GM18499 (cell line): ENCODE data around the gene GNAI1.

Experiments
- ATAC-seq: cut with Tn5 transposase; IDR thresholded peaks from one replicate; pipeline ENCODE4 v1.9.1; 2021; ENCODE audit warnings: moderate number of reproducible peaks; ENCODE audit not compliant: insufficient read depth, unreplicated experiment

The GNAI1 gene

DNA sequence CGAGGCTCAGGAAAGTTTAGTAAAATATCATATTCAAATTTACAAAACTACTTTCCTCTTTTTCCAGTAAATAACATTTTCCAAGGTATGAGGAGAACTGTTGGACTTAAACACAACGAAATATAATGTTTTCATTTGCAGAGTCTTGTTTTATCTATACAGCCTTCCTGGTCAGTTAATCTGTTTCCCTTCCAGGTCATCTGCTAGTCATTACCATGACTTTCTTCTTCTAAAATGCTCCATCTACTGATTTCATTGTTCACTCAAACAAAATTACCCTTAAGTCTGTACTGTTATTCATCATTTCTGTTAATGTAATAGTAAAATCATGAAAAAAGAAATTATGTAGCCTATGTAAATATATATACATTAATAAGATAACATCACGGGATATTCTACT, 69.8 kb downstream of the GNAI1 start:
- ATAC-seq = no peak

DNA sequence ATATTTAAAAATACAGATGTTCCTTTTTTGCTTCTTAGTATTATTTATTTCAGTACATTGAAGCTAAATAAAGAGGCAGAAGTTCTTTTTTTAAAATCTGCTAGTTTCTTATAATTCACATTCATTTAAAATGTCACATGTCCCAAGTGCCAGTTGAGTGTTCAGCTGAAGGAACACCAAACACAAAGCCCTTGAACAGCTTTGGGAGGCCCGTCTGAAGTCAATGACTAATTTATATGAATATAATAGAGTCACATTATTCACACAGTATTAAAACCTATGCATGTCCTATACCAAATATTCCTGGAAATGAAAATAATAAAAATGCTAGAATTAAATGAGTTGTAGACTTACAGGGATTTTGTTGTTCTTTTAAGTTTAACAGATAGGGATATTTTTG, 70.3 kb downstream of the GNAI1 start:
- ATAC-seq = no peak

DNA sequence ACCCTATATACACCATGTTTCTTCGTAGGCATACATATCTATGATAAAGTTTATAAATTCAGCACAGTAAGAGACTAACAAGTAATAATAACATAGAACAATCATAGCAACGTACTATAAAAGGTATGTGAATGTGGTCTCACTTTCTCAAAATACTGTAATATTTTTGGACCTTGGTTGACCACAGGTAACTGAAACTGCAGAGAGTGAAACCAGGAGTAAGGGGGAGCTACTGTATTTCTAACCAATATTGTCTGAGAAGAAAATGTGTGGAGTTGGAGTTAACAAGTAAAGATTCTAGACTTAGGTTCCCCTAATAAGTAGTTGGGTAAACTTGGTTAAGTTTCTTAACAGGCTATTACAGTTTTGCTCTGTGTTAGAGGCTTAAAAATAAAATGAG, 72.1 kb downstream of the GNAI1 start:
- ATAC-seq = no peak

DNA sequence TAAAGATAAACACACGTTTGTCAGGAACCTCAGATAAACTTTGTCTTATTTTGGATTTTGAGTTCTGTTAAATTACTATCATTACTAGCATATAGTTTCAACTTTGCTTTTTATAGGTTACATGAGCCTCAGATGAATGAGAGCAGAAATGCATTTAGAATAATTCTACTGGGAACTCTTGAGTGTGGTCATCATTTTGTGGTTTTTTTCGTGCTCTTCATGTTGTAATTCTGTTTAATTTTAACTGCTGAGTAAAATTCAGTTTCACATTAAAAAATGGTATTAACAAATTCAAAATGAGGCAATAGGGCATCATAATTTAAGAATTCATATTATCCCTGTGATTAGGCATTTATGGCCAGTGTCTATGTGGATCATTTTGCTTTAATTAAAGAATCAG, 72.9 kb downstream of the GNAI1 start:
- no peak for ATAC-seq

DNA sequence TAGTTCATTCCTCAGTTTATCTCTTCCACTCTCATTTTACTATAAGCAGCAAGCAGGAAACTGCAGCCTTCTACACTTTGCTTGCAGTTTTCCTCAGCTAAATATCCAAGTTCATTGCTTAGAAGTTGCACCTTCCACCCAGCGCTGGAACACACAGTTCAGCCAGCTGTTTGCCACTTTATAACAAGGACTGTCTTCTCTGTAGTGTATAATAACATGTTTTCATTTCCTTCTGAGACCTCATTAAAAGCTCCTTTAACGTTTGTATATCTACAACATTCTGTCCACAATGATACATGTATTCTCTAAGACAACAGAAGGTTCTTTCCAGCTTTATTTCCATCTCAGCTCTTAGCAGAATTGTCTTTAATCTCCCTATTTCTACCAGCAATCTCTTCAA, 74.1 kb downstream of the GNAI1 start:
- ATAC-seq = no peak

DNA sequence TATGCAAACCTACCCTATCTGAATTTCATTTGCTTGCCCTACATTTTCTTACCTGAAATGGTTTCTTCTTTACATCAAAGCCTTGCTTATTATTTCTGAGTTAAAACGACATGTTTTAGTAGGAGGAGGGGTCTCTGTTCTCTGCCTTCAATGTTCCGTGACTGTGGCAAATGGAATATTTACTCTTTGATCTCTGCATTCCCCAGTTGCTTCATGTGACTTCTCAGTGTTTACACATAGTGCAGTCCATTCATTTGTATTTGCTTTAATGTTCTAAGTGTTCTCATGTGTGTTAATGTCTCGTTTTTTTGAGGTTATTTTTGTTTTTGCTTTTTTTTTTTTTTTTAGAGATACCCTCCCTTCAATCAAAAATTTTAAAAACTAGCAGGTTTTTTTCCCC, 75.8 kb downstream of the GNAI1 start:
- ATAC-seq = no peak

DNA sequence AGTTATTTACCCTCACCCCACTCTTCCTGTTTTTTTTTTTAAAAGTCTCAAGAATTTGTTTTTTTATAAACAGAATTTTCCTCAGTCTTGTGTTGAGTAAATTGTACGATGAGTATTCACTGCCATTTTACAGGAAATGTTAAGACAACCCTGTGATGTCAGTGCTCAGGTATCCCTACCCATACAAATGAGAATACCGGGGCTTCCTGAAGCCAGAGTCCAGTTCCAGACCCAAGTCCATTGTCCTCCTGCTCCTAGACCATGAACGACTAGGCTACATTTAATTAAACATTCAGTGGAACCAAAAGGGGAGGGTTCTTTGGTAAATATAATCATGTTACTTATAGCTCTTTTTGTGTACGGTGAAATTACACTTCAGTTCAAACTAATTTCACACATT, 79.2 kb downstream of the GNAI1 start:
- no peak for ATAC-seq

DNA sequence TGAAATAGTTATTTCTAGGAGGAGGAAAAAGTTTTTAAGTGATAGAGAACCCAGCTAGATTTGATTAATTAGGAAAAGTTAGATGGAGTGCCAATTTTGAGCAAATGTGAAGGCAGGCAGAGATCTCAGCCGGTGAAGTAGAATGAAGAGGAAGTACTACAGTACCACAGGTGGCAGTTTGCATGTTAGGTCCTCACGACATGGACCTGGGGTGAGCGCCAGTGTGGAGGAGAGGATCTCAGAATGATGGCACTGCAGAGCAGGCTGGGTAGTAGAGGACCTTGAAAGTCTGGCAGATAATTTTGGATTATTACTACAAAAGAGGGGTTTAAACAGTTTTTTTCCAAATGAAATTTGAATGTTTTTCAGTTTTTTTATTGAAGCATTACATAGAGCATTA, 81.1 kb downstream of the GNAI1 start:
- no peak for ATAC-seq

DNA sequence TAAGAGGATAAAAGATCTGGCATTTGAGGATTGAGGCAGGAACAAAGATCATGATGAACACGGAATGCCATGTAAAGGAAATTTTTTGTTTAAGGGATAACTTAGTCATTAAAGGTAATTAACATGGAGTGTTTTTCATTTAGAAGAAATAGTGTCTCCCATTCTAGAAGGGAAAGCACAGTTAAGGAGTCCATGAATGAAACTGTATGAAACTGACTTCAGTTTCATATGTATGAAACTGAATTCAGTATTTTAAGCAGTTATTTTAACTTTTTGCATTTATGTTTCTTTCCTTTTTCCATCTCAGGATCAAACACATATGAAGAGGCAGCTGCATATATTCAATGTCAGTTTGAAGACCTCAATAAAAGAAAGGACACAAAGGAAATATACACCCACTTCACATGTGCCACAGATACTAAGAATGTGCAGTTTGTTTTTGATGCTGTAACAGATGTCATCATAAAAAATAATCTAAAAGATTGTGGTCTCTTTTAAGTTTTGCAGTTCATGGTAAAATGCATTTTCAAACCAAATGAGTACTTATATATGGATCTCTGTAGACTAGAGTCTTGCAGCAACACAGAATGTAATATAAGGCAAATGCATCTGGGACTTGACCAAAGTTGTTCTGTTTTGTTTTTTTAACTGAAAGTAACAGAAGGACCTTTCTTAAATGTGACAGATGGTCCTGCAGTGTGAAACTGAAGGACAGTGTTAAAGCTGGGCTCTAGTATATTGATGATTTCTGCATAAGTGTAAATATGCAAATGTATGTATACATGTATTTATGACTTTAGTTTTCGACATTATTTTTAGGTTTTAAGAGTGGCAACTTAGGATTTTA, 82.6 kb downstream of the GNAI1 start:
- no peak for ATAC-seq

DNA sequence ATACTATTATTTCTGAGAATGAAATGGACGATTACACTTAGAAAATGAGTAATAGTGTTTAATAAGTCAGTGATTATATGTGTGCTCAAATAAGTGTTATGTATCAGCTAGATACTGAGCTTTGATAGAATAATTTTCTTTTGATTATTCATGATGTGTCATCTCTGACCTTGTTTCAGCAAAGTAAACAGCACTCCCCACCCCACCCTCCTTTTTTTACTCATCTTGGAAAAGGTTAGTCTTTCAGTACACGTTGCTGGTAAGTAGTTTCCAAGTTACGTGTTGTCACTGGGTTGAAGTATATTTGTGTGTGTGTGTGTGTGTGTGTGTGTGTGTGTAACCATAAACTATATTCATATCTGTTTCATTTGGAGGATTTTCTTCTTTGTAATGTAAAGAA, 84.1 kb downstream of the GNAI1 start:
- no peak for ATAC-seq

DNA sequence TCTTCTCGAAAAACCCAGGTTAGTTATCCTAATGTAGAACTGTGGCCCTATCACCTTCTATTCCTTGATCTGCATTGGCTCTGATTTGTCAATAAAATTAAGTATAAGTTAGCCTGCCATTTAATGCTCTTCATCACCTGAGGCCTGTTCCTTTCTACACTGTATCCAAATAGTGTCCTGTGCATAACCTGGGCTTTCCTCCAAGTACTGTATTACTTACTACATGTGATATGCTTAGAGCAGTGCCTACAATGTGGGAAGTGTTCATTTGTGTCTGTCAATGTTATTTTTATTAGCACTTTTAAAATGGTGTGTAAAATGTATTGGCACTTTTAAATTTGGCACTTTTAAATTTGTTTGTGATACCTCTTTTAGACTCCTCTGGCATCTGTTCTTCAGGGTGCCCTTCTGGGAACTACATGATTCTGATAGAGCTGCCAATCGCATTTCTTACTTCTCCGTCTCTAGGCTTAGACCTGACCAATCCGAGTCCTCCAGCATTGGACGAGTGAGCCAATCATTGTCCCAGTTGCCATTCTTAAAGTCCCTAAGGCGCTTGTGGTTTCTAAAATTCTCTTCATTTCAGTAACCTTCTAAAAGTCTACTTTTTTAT, 85.5 kb downstream of the GNAI1 start:
- ATAC-seq = no peak

DNA sequence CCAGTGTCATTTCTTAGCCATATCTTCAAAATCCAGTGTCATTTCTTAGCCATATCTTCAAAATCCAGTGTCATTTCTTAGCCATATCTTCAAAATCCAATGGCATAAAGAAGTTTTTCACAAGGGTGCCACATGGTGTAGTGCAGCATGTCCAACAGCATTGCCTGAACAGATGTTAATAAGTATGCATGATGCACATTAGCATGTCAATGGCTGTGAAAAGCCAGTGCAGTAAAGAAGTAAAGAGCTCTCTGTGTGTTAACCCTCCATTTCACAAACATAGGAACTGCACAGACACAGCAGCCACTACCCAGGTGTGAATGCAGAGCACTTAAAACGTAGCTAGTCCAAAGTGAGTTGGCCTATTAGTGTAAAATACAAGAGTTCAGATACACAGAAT, 89.8 kb downstream of the GNAI1 start:
- ATAC-seq = no peak

DNA sequence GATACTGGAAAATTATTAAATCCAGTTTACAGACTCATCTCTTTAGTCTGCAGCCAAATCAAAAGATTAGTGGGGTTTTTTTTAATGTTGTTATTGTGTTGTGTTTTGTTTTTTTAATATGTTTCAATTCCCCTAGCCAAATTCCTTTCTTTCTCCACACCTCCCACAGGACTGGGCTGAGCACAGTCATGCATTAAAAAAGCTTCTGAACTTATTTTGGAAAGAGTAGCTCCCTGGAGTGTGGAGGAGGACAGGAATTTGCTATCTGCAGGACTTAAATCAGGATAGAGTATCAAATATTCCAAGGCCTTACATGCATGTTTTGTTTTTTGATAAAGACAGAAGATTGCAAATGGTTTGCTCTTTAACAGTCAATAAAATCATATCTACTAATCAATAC, 90.7 kb downstream of the GNAI1 start:
- no peak for ATAC-seq

DNA sequence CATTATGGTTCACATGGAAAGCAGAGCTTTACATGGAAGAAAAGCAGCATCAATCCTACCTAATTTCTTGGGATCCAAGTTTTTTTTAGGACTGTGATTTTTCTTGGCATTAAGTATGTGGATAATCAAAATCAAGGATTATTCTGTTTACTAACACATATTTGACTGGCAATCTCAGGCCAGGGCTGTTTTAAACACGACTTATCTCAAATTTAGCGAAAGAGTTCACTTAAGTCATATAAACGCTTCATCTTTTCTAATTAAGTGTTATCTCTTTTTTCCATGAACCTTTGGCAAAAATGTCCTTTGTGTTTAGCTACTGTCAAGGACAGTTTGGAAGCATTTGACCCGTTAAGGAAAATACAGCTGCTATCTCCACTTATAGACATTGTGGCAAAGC, 92.0 kb downstream of the GNAI1 start:
- no peak for ATAC-seq

DNA sequence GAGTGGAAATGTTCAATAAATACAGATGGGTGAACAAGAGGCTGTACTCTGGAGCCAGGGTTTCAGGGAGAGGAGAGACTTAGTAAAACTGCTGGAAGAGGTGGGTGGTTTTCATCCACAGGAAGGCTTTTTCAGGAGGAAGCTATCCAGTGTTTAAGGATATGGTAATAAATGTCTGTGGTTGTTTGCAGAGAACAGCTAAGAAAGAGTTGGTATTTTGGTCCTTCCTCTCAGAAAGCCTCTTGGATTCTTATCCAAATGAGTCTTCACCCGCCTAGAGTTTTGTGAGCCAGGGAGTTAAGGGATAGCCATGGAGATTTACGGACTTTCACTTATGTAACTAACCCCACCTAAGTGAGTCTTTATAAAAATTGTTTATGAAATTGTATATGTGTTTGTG, 95.7 kb downstream of the GNAI1 start:
- ATAC-seq = no peak

DNA sequence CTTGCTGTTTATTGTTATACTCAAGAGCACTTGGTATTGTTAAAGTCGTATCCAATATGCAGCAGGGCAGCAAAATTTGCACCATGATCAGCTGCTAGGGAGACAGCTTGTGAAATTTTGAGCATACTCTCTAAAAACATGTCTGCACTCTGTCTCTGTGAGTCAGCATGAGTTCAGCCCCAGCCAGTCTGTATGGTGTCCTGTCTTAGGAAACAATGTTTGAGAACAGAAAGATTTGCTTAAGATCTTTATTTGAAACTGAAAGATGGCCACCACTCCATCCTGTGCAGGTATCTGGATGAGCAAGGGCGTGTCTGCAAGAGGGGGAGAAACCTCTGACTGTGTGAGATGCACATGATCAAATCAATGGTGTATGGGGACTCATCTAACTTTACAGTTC, 97.1 kb downstream of the GNAI1 start:
- ATAC-seq = no peak

DNA sequence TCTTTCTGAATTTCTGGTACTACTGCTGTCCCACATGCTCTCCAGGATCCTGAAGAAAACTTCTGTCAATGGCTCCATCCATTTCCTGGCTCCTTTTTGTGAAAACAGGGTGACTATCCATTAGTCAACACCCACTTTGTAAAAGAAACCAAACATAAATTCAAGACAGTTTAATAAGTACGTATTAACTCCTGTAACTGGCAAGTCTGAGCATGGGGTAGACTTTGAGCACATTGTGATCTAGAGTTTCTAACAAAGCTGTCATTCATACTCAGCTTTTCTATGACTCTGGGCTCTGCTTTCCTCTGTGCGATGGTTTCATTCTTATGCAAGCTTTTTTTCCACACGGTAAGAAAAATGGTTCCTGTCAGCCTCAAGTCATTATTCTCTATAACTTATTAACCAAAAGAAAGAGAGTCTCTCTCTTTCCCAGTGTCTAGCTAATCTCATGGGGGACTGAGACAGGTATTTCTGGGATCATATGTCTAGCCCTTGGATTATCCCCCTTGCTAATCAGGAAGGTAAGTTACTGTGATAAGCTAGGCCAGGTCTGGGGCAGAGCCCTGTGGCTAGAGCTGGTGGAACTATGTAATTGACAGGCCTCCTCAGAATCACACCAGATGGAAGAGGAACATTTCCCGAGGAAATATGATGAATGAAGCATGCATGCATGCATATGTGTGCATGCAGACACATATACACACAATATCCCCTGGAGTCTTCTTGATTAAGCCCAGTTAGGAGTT, 98.5 kb downstream of the GNAI1 start:
- ATAC-seq = no peak

DNA sequence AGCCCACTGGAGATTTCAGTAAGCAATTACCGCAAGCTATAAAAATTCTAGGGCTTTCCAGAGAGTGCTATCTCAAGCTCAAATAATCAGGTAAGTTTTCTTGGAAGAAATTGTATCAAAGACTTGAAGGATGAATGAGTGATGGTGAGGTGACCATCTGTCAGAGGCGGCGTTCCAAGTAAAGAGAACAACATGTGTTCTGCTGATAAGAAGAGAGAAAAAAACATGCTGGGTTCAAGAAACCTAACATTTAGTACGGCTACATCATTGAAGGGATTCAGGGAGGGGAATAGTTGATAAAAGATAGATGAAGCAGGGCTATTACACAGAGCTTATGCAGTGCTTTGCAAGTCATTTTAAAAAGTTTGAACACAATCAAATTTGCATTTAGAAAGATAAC, 100.7 kb downstream of the GNAI1 start:
- ATAC-seq = no peak

DNA sequence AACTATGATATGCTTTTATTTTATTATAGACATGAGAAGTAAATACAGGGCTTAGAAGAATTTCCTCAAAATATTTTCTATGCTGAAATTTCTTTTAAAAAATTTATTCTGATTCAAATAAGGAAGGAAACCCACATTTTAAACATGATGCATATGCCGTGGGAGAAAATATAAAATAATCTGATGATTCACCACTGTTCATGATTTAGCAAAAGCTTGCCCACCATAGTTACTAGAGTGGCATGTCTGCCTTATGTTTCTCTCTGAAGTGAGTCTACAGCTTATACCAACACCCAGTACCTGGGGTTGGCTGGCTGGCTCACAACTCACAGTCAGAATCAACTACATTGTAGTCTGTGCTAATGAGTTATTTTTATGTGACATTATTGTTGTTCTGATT, 102.0 kb downstream of the GNAI1 start:
- ATAC-seq = no peak

DNA sequence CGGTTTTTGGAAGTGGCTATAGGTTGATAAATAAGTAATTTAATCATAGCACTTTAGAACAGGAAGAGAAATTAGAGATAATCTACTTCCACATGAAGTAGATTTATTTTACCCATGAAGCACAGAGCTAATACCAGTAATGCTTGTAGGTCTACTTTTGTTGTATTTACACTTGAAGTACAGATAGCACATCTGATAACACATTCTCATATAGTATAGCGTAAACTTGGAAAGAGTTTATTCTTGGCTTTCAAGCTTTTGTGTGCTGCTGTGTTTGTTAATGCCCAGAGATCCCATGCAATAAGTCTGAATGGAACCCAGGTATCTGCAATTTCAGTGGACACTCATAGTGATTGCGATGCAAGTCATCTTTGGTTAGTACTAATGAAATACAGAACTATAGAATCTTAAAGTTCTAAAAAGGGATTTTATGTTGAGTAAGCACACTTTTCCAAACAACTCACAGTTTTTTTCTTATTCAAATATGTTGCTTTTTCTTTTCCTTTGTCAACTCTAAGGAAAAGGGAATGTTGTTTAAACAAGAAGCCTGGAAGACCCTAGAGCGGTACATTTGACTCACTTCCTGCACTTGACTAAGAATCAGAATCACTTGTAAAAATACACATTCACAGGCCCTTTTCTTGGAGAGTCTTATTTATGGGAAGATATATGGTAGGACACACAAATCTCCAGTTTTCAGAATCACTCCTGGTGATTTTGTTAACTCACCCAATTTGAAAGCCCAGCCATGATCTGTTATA, 105.8 kb downstream of the GNAI1 start:
- ATAC-seq = no peak

DNA sequence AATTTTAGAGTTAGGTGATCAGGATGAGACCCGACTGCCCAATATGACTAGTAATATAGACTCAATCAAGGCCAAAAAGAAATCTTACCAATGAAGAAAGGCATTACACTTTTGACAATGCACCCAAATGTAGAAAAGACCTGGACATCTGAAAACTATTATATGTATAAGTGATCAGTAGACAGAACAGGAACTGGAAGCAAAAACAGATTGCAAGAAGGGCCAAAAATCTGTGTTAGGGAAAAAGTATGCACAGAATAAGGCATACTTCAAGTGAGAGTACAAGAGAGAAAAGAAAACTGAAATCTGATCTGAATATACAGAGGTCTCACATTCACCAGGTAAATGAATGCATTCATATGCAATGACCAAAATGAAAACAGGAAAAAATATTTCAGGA, 107.0 kb downstream of the GNAI1 start:
- ATAC-seq = no peak
